HepG2 (cell line): ENCODE measurements around the gene ATRX. TPM values are rescaled to one million over a fixed set of nuclear protein-coding genes. Genes with fewer than 3 reads are reported as not detected.

Experiments used
- ISL2 ChIP-seq: sonication (generic); formaldehyde crosslinking; IDR thresholded peaks from 2 replicates; pipeline ENCODE4 v1.5.0; 2020; ENCODE audit warnings: missing genetic modification reagents
- KIAA2018 ChIP-seq: sonication (generic); formaldehyde crosslinking; IDR thresholded peaks from 2 replicates; pipeline ENCODE4 v1.5.0; 2020; ENCODE audit warnings: mild to moderate bottlenecking, missing genetic modification reagents, borderline replicate concordance
- RARG ChIP-seq: sonication (generic); formaldehyde crosslinking; IDR thresholded peaks from 2 replicates; pipeline ENCODE4 v1.4.0; 2020; ENCODE audit warnings: low read depth, mild to moderate bottlenecking, missing genetic modification reagents
- SOX13 ChIP-seq, 3 experiments: fragments of 450-650 bp in 1 of 3; sonication (generic) in 1 of 3; formaldehyde crosslinking in 1 of 3; IDR thresholded peaks in 2 of 3; conservative IDR thresholded peaks in 1 of 3; 2 replicates each; pipeline versions ENCODE4 v1.5.0 to v1.6.1; 2016 to 2020; ENCODE audit warnings: antibody characterized with exemption in 1 of 3, mild to moderate bottlenecking in 1 of 3, missing compliant biosample characterization in 1 of 3, missing genetic modification reagents in 1 of 3, moderate library complexity in 1 of 3
- SOX6 ChIP-seq, 2 experiments: fragments of 450-650 bp in 1 of 2; sonication (generic) in 1 of 2; formaldehyde crosslinking in 1 of 2; IDR thresholded peaks; 2 replicates each; pipeline versions ENCODE4 v1.4.0 to v1.6.1; 2017 to 2020; ENCODE audit warnings: antibody characterized with exemption in 1 of 2, mild to moderate bottlenecking in 1 of 2, missing genetic modification reagents in 1 of 2
- THAP9 ChIP-seq: sonication (generic); formaldehyde crosslinking; IDR thresholded peaks from 2 replicates; pipeline ENCODE4; 2020; ENCODE audit warnings: missing genetic modification reagents, mild to moderate bottlenecking, borderline replicate concordance
- ZNF710 ChIP-seq: sonication (generic); formaldehyde crosslinking; IDR thresholded peaks from 2 replicates; pipeline ENCODE4 v1.5.0; 2020; ENCODE audit warnings: mild to moderate bottlenecking, missing genetic modification reagents, borderline replicate concordance
- ZNF790 ChIP-seq: sonication (generic); formaldehyde crosslinking; IDR thresholded peaks from 2 replicates; pipeline ENCODE4 v1.8.0; 2022; ENCODE audit warnings: missing genetic modification reagents, mild to moderate bottlenecking, borderline replicate concordance
- ZNF816 ChIP-seq: sonication (generic); formaldehyde crosslinking; IDR thresholded peaks from 2 replicates; pipeline ENCODE4 v1.8.0; 2022; ENCODE audit warnings: missing genetic modification reagents, mild to moderate bottlenecking, borderline replicate concordance
- polyA plus RNA-seq, 8 experiments: library from polyadenylated mRNA; depleted of rRNA in 3 of 8; stranded (reverse) in 7 of 8; unstranded in 1 of 8; fragments of >200 nt; fragmentation: Illumina TruSeq in 4 of 8; extraction: Trizol in 4 of 8; gene quantifications; 2 replicates each; pipeline versions ENCODE4 v1.2.1 to v1.2.3, GENCODE V29; 2011 to 2016; ENCODE audit warnings: low read depth in 4 of 8, missing spikeins in 1 of 8, mixed read lengths in 1 of 8; ENCODE audit not compliant: insufficient read depth in 1 of 8
- total RNA-seq, 5 experiments: library from RNA; depleted of rRNA; stranded (reverse); fragments of >200 nt; fragmentation: Illumina TruSeq; extraction: Trizol; gene quantifications; 2 replicates each; pipeline ENCODE4 v1.2.3, GENCODE V29; 2016; ENCODE audit warnings: low read depth in 1 of 5

The ATRX gene
- total and polyA plus RNA-seq, 2 of the 13 experiments (the other 11 are each of a cell fraction or from before 2014, with no cell fraction given) = 26.1 to 44.5 TPM

GRCh38 chrX:77719388-77719787 lies 66.6 kb downstream of the ATRX start (continued):
- TF ChIP-seq SOX13 (IDR thresholded peaks at IDR 0.05) (no peak), SOX13 (CRISPR knock-in tag; conservative IDR thresholded peaks at IDR 0.05 in 1 of 2, IDR thresholded peaks at IDR 0.05 in 1 of 2) (peak in 1 of 2 experiments; percentile 61; a peak in 2 of 4 replicates), ZNF710 (no peak), ZNF790 (CRISPR knock-in tag) (no peak), RARG (no peak), THAP9 (no peak), ISL2 (CRISPR knock-in tag) (0 out of 2 replicates have a peak, but pooled peaks have one; percentile 12), ZNF816 (no peak), KIAA2018 (CRISPR knock-in tag) (no peak), SOX6 (IDR thresholded peaks at IDR 0.05) (no peak), SOX6 (CRISPR knock-in tag; IDR thresholded peaks at IDR 0.05) (peak; percentile 21; the same call in 1 of the 2 replicates)
